HG03442 (cell line): ENCODE measurements around the gene NIP7.
"Not testable (repeated sequence)": the region's sequence is repeated elsewhere in the genome, so short reads cannot be mapped to it uniquely, and the experiment has no call there.

Experiments used
- ATAC-seq: cut with Tn5 transposase; IDR thresholded peaks from one replicate; pipeline ENCODE4 v1.9.1; 2021; ENCODE audit warnings: mild to moderate bottlenecking, moderate library complexity; ENCODE audit not compliant: unreplicated experiment

Gene NIP7

DNA sequence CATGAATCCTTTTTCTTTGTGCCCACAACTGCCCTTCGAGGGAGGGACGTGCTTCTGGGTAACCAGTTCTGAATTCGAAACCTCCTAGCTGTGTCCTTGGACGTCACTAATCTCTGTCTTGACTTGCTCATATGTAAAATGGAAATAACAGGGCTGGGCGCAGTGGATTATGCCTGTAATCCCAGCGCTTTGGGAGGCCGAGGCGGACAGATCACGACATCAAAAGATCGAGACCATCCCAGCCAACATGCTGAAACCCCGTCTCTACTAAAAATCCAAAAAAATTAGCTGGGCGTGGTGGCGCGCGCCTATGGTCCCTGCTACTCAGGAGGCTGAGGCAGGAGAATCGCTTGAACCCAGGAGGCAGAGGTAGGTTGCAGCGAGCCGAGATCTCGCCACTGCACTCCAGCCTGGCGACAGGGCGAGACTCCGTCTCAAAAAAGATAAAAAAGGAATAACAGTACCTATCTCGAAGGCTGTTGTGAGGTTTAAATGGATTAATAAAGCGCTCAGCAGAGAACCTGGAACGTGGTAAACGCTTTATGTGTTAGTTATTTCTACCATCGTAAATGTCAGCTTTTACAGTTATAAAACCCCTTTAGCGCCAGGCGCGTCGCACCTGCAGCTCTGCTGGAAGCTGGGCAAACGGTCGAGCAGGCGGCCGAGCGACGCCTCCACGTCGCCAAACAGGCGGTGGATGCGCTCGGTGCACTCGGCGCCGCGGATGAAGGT, 849 bp upstream of the NIP7 start:
- ATAC-seq = no peak

DNA sequence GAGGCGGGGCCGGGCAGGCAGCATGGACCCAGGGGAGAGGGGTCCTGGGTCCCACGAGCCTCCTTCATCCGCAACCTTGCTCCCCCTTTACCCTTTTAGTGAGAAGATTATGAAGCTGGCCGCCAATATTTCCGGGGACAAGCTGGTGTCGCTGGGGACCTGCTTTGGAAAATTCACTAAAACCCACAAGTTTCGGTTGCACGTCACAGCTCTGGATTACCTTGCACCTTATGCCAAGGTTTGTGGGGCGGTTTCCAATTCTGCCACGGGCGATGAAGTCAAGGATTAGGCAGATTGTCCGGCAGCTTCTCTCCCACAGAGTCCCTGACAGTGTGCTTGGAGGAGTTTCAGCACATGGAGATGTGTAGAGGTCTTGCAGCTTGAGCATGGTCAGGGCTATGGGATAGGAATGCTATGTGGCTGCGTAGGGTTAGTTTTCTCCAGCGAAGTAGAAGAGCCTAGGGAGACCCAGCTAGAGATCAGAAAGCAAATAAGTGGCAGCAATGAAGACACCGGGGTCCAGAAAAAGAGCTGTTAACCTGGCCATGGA, 598 bp downstream of the NIP7 start:
- ATAC-seq = no peak

DNA sequence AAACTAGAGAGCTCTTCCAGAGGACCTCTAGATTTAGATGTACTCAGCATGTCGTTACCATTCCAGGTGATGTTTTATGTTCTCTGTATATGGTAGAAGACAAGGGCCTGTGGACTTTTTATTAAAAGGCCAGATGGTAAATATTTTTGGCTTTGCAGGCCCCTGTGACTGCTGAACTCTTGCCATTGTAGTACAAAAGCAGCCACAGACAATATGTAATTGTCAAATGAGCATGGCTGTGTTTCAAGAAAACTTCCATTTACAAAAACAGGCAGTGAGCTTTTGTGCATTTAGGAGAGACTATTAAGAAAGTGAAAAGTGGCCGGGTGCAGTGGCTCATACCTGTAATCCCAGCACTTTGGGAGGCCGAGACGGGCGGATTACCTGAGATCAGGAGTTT, 4.6 kb downstream of the NIP7 start:
- no peak for ATAC-seq

DNA sequence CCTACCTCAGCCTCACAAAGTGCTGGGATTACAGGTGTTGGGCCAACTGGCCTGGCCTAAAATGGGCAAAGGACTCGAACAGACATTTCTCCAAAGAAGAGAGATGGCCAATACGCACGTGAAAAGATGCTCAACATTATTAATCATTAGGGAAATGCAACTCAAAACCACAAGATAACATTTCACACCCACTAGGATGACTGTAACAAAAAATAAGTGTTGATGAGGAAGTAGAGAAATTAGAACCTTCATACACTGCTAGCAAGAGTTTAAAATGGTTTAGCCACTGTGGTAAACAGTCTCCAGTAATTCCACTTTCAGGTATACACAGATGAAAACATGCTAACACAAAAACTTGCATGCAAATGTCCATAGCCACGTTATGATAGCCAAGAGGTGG, 6.4 kb downstream of the NIP7 start:
- ATAC-seq = no peak

DNA sequence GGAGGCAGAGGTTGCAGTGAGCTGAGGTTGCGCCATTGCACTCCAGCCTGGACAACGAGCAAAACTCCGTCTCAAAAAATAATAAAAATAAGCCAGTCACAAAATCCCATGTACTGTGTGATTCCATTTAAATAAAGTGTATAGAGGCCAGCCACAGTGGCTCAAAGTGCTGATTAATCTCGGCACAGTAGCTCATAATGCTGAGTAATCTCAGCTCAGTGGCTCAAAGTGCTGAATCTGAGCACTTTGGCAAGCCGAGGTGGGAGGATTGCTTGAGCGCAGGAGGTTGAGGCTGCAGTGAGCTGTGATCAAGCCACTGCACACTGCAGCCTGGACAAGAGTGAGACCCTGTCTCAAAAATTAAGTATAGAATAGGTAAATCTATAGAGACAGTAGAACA, 7.1 kb downstream of the NIP7 start:
- ATAC-seq = no peak

DNA sequence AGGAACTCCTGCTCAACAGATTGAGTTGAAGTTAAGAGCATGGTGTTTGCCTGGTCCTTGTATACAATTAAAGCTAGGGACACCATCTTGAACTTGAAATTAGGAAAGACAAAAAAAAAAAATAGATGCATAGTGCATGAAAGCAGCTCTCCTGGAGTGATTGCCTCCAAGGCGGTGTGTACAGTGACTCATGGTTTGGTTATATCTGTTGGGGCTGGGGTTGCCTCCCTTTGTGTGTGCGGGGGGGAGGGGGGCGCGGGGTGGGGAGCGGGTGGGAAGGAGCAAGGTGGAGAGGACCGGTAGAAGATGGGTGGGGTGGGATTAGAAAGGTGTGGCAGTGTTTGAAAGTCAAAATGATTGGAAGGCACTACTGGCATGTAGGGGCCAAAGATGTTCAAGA, 8.7 kb downstream of the NIP7 start:
- no peak for ATAC-seq

DNA sequence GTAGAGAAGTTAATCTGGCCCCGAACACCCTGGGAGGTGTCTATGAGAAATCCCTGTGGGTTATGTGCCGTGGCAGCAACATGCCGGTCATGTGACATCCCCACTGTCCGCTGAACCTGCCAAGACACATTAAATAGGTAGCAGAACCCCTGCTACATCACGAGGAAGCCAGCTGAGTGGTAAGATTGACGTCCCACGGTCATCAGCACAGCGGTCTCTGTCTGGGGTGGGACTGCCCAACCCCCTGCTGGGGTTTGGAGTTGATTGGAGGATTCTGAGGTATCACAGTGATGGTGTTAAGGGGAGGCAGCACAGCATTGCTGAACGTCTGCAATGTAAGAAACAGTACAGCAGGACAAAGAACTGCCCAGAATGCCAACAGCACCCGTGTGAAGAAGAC, 10.0 kb downstream of the NIP7 start:
- ATAC-seq = no peak

DNA sequence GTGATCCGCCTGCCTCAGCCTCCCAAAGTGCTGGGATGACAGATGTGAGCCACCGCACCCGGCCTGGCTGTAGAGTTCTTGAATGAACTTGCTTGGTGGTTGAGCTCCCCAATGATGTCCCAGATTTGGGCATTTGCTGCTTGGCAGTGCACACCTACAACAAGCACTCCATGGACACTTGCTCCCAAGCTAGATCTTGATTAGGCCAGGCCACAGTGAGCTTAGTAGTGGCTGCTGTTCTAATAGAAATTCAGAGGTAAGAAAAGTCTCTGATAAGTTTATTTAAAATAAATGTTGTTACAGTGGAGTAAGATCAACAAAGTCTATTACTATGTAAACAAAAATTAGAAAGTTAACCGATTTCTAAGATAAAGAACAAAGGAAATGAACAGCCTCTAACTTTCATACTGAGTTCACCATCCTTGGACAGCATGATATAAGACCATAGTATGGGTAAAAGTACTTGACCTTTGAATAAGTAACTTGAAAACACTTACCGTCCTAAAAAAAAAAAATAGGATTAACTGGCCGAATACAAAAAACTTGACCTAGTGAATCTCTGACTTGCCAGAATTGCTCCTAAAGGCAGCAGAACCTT, 11.1 kb downstream of the NIP7 start:
- ATAC-seq = no peak

DNA sequence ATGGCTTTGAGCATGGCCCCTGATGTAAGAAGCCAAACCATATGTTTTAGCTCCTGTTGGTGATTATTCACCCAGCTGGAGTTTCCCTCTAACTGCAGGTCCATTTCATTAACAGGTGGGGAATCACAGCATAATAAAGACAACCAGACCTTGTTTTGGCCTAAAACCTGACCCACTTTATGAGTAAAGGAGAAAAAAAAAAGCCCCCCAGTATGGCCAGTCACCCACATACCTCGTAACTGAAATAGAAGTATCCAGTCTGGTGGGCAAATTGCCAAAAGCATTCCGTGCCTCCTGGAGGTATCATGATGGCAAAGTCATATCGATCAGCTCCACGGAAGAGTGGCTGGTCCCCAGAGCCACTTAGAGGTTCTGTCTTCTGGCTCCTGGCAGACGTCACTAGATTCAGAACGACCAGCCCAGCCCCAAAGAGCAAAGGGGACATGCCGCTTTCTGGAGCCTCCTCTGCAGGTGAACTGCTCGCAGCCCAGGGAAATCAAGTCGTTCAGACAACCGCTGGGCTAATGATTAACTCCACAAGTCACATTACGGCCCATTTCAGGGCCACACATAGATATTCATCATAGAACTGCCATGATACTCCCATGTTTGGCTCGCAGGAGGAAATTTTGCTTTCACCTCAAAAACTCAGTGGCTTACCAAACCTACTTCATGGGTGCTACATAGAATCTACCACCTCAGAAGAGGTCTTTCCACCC, 11.9 kb downstream of the NIP7 start, which contains the start of gene TMED6:
Gene TMED6, minus strand, starts transcription at position 478 of the 719 bp plus-strand sequence. Its CDS starts 33 bp downstream, at position 445.
- ATAC-seq = no peak

DNA sequence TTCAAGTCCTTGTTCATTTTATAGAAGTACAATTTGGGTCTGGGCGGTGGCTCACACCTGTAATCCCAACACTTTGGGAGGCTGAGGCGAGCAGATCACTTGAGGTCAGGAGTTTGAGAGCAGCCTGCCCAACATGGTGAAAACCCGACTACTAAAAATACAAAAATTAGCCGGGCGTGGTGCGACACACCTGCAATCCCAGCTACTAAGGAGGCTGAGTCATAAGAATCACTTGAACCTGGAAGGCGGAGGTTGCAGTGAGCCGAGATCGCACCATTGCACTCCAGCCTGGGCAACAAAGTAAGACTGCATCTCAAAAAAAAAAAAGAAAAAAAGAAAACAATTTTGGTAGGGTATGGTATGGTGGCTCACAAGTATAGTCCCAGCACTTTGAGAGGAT, 20.5 kb downstream of the NIP7 start:
- ATAC-seq = not testable (repeated sequence)

DNA sequence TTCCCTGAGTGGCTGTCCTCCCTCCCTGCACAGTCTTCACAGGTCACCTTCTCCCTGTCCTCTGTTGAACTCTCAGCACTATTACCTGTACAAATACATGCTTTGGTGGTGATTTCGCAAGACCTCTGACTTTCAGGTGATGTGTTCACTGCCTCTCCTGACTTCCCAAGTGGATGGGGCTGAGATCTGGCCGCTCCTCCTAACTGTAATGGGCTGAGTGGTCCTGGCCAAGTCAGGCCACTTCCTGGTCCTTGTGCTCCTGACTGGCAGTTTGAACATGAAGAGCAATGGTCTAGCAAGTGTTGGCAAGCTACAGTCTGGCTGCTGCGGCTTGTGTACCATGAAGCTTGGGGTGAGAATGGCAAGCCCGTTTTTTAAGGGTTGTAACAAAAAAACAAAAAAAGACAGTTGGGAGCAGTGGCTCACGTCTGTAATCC, 23.7 kb downstream of the NIP7 start:
- no peak for ATAC-seq

DNA sequence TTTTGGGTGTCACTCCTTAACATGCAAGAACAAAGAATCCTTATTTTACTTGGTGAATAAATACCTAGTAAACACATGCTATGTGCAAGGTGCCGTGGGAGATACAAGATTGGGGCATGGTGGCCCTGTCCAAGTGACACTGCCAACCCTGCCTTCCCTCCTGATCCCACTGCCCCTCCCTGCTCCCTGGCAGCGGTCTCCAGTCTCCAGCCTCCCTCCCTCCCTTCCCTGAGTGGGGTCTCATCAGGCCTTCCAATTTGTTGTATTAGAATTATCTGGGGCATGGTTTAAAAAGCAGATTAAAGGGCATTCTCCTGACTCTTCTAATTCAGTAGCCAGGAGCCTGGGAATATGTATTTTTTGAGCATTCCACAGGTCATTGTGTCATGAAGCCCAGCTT, 24.5 kb downstream of the NIP7 start:
- no peak for ATAC-seq

DNA sequence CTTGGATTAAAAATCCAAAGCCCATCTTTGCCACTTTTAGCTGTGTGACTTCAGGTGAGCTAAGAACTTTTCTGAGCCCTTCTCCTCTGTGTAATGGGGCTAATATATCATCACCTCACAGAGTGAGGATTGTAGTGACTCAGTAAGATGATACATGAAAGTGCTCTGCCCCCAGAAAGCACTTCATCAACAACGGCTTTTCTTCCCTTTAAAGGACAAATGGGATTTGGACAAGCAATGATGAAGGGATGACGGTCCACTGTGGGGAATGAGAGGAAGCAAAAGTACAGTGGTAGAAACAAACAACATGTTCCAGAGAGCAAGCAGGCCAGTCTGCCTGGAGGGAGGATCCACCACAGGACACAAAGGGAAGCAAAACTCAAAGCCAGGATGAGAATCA, 26.3 kb downstream of the NIP7 start:
- ATAC-seq = no peak

DNA sequence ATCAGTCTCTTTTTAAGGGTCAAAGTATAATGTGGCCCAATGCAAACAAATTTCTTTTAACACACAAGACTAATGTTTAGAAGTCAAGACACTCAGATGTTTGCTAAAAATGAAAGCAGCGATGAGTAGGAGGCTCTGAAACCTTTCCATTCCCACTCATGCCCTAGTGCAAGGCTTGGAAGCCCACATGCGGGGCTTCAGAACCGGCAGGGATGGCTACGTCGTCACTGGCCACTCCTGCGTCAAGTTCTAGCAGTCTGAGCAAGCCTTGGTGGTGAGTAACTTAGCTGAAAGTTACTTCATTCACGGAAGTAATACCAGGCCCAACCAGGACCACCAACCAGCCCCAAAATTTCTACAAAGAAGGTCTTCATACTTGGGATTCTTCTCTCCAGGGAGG, 26.9 kb downstream of the NIP7 start:
- no peak for ATAC-seq

DNA sequence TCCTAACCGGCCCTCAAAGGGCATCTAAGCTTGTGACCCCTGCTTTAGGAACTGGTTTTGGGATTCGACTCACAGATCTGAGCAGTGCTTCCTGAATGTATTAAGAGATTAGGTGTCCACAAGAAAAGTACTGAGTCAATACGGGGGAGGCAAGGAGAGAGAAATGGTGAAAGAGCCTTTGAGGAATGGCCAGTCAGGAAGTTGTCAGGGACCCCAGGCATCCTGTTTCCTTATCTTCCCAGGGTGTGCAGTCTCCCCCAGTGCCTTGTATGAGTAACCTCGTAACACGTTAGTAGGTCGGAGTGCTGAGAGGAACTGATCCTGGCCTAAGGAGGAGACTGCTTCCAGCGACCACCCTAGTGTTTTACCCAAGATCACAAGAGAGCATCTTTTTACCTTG, 28.4 kb downstream of the NIP7 start:
- ATAC-seq = no peak

DNA sequence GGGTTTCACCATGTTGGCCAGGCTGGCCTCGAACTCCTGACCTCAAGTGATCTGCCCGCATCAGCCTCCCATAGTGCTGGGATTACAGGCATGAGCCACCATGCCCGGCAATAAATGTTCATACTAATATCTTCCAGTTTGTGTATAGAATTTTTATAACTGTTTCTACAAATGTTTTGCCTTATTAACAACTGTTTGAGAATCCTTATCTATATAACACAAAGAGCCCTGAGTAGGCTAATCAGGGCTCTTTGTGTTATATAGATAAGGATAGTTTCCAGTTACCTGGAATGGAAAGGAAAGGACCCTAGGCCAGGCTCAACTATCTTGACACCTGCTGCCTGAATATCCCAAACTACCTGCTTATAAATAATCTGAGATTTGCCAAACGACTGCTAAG, 29.3 kb downstream of the NIP7 start:
- no peak for ATAC-seq

DNA sequence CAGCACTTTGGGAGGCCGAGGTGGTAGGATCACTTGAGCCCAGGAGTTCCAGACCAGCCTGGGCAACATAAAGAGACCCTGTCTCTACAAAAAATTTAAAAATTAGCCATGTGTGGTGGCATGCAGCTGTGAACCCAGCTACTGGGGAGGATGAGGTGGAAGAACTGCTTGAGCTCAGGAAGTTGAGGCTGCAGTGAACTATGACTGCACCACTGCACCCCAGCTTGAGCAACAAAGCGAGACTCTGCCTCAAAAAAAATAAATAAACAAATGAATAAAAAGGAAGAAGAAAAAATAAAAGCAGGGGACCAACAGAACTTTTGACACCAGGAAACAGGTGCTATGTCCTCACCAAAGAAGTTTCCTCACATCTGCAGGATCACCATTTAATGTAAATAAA, 32.0 kb downstream of the NIP7 start:
- no peak for ATAC-seq

DNA sequence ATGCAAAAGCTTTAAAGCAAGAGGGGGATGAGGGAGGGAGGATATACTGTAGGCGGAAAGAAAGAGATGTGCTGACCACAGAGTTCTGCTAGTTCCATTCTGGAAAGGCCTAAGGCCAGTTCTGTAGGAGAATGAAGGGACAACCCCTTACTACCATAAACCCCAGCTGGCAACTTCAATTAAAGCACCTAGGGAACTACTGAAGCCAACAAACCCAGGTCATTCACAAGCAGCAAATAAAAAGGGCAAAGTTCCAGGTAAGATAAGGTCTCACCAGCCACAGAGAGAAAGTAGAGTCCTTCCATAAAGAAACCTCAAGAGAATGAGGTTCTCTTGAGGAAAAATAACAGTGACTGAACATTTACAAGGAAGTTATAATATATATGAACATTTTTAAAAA, 33.4 kb downstream of the NIP7 start:
- ATAC-seq = no peak

DNA sequence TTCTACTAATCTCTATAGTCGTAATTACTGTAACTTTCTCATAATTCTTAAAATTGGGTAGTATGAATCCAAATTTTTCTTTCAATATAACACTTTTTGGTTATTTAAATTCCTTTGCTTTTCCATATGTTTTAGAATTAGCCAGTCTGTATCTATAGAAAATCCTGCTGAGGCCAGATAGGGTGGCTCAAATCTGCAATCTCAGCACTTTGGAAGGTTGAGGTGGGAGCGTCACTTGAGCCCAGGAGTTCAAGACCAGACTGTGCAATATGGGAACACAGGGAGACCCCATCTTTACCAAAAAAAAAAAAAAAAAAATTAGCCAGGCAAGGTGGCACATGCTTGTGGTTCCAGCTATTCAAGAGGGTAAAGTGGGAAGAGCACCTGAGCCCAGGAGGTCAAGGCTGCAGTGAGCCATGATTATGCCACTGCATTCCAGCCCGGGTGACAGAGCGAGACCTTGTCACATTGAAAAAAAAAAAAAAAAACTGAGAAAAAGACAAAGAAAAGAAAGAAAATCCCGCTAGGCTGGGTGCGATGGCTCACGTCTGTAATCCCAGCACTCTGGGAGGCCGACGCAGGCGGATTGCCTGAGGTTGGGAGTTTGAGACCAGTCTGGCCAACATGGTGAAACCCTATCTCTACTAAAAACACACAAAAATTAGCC, 37.0 kb downstream of the NIP7 start:
- no peak for ATAC-seq

DNA sequence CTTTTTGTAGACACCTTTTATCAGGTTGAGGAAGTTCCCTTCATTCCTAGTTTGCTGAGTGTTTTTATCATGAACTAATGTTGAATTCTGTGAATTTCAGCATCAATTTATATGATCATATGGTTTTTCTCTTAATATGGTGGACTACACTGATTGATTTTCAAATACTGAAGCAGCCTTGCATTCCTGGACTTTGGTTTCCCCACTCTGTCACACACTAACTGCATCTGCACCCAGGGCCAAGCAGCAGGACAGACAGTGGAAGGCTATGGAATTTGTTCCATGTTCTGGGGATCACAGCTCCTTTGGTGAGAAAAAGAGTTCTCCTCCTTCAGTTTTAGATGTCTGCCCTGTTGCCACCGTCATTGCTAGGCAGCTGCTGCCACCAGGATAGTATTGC, 38.5 kb downstream of the NIP7 start:
- no peak for ATAC-seq

DNA sequence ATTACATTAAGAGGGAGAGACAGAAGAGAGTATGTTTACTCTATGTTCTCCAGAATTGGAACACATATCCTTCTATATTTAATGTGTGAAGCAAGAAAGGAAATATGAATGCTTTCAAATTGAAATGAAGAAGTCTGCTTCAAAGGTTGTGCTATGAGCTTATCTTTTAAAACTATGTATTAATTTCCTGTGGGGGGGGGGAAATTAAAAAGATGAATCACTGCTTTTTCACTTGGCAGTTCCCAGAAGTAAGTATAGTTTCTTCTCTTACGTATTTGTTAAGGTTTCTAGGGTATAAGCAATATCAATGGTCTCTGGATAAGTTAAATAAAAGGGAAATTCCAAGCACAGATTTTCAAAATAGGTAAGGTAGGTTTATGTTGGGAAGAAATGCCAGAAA, 39.2 kb downstream of the NIP7 start:
- ATAC-seq = no peak
